Right ventricle myocardium inferior (tissue), 1 donor: ENCODE data around the gene TAOK3. TPM values are rescaled to one million over a fixed set of nuclear protein-coding genes. Genes with fewer than 3 reads are reported as not detected.
"Not testable (repeated sequence)": the region's sequence is repeated elsewhere in the genome, so short reads cannot be mapped to it uniquely, and the experiment has no call there.

Experiments
- ATAC-seq: fragments of 200-7000 bp; cut with Tn5 transposase; one replicate; pipeline ENCODE4 v1.9.1; 2020; ENCODE audit warnings: mild to moderate bottlenecking, moderate library complexity
- DNase-seq: peaks from one replicate; pipeline ENCODE4 v3.0.0; 2021; ENCODE audit errors: missing footprints
- intact Hi-C: fragments of 100-400 bp; cut with DNase I; formaldehyde crosslinking; loops from one replicate; pipeline ENCODE4 v1.11.0; 2022
- long read RNA-seq: library from polyadenylated mRNA; unstranded; transcript quantifications from one replicate; pipeline ENCODE4 v2.0.0, GENCODE V29; 2021
- total RNA-seq: library from RNA; stranded (reverse); fragmentation: NEBNext Ultra II Directional; extraction: Animal tissue kit (Norgen Biotek cat#: 25700); gene quantifications from one replicate; pipeline ENCODE4 v1.2.1, GENCODE V29; 2021
- donor health status: DM: no; HTN: yes; CAD: no; lungs with severe emphysema.

The TAOK3 gene
- 20.3 TPM for total RNA-seq
- long read RNA-seq, full-length matches to known transcripts: 11 of 18 reads
- long read RNA-seq, partial matches to known transcripts: 3 of 18 reads
- long read RNA-seq, other reads (novel, unspliced or antisense): 4 of 18 reads

- DNase-seq (peak; percentile 100), ATAC-seq (peak; percentile 97)
- intact Hi-C loops: loop anchor here (2.0 to 10.0 kb wide), 3 partner anchors 236 to 358 kb away; partner anchors contain the start of genes PEBP1, RFC5 and WSB2
Observed at GRCh38 chr12:118372541-118373495, at the start of gene TAOK3. TAOK3 (minus strand) TSS chr12:118372907; CDS start chr12:118255567, 117,340 bp downstream.

- intact Hi-C loops: no loop called here
- ATAC-seq (no peak), DNase-seq (no peak)
Observed at GRCh38 chr12:118420673-118421072, 48.0 kb upstream of the TAOK3 start.

GRCh38 chr12:118418385-118419057 is 45.8 kb upstream of the TAOK3 start:
- intact Hi-C loops: no loop called here
- DNase-seq (no peak), ATAC-seq (no peak)

- no peak for DNase-seq
- intact Hi-C loops: no loop called here
Observed at GRCh38 chr12:118417942-118418341, 45.2 kb upstream of the TAOK3 start.

GRCh38 chr12:118409834-118410233 is 37.1 kb upstream of the TAOK3 start:
- DNase-seq: no peak
- ATAC-seq: no peak
- intact Hi-C loops: no loop called here

More at GRCh38 chr12:118417942-118418341, 45.2 kb upstream of the TAOK3 start:
- ATAC-seq: no peak

GRCh38 chr12:118408241-118408640 is 35.5 kb upstream of the TAOK3 start:
- intact Hi-C loops, ATAC-seq, DNase-seq: not testable (repeated sequence)

GRCh38 chr12:118404876-118405521 is 32.3 kb upstream of the TAOK3 start:
- DNase-seq (no peak), ATAC-seq (no peak)
- intact Hi-C loops: no loop called here

GRCh38 chr12:118402251-118402650 is 29.5 kb upstream of the TAOK3 start:
- ATAC-seq: no peak
- intact Hi-C loops: no loop called here

GRCh38 chr12:118398940-118399339 is 26.2 kb upstream of the TAOK3 start:
- DNase-seq: no peak
- intact Hi-C loops: no loop called here

More at GRCh38 chr12:118402251-118402650, 29.5 kb upstream of the TAOK3 start:
- DNase-seq: no peak

GRCh38 chr12:118398524-118398923 is 25.8 kb upstream of the TAOK3 start:
- intact Hi-C loops: no loop called here
- no peak for ATAC-seq
- no peak for DNase-seq

More at GRCh38 chr12:118398940-118399339, 26.2 kb upstream of the TAOK3 start:
- no peak for ATAC-seq

- intact Hi-C loops: no loop called here
Observed at GRCh38 chr12:118397708-118398440, 25.2 kb upstream of the TAOK3 start.

GRCh38 chr12:118391836-118392235 is 19.1 kb upstream of the TAOK3 start:
- intact Hi-C loops: no loop called here
- ATAC-seq: no peak

More at GRCh38 chr12:118397708-118398440, 25.2 kb upstream of the TAOK3 start:
- ATAC-seq (peak; percentile 58), DNase-seq (no peak)

GRCh38 chr12:118391424-118391823 is 18.7 kb upstream of the TAOK3 start:
- DNase-seq: no peak
- peak; percentile 59 for ATAC-seq
- intact Hi-C loops: no loop called here

More at GRCh38 chr12:118391836-118392235, 19.1 kb upstream of the TAOK3 start:
- no peak for DNase-seq

- intact Hi-C loops: loop anchor here (2.0 to 10.0 kb wide), 2 partner anchors 195 to 363 kb away; partner anchors contain the start of gene RFC5
- DNase-seq (peak; percentile 78), ATAC-seq (no peak)
Observed at GRCh38 chr12:118377884-118378470, 5.3 kb upstream of the TAOK3 start.

- ATAC-seq: no peak
- no peak for DNase-seq
- intact Hi-C loops: loop anchor here (2.0 to 10.0 kb wide), 2 partner anchors 194 to 362 kb away; partner anchors contain the start of gene RFC5
Observed at GRCh38 chr12:118377021-118377883, 4.5 kb upstream of the TAOK3 start.
